Activated naive CD4-positive, alpha-beta T cell treated with anti-CD3 and anti-CD28 coated beads, Interleukin-2, amount 50 U/mL, for 24 hours (primary cell): ENCODE results near the gene GET3.
"Not testable (repeated sequence)": the region's sequence is repeated elsewhere in the genome, so short reads cannot be mapped to it uniquely, and the experiment has no call there.

Experiments
- H3K27ac Mint-ChIP-seq: one replicate; pipeline ENCODE4 v1.8.0; 2021; ENCODE audit warnings: mild to moderate bottlenecking, mixed read lengths
- H3K27me3 Mint-ChIP-seq: one replicate; pipeline ENCODE4 v1.8.0; 2021; ENCODE audit warnings: mixed read lengths
- H3K36me3 Mint-ChIP-seq: one replicate; pipeline ENCODE4 v1.8.0; 2021; ENCODE audit warnings: mixed read lengths
- H3K4me1 Mint-ChIP-seq: one replicate; pipeline ENCODE4 v1.8.0; 2021; ENCODE audit warnings: mixed read lengths
- H3K4me3 Mint-ChIP-seq: one replicate; pipeline ENCODE4 v1.8.0; 2021; ENCODE audit warnings: mild to moderate bottlenecking, mixed read lengths
- H3K9me3 Mint-ChIP-seq: one replicate; pipeline ENCODE4 v1.8.0; 2021; ENCODE audit warnings: mixed read lengths

Gene GET3

DNA sequence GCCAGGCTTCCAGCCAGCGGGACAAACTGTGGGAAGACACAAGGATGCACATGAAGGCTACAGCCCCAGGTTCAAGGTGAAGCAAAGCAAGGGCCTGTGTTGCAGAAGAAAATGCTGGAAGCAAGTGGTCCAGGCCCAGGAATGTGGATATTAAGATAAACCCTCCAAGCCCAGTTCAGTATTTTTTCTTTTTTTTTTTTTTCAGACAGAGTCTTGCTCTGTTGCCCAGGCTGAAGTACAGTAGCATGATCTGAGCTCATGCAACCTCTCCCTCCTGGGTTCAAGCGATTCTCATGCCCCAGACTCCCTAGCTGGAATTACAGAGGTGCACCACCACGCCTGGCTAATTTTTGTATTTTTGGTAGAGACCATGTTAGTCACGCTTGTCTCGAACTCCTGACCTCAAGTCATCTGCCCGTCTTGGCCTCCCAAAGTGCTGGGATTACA lies 59.9 kb downstream of the GET3 start:
- H3K9me3 Mint-ChIP-seq = no peaks in the 10 kb centered on the region
- no peaks in the 10 kb centered on the region for H3K27me3 Mint-ChIP-seq
- no peak overlapping the region for H3K27ac Mint-ChIP-seq
- peaks cover 2% of the 10 kb centered on the region for H3K36me3 Mint-ChIP-seq
- peaks cover 41% of the 10 kb centered on the region for H3K4me1 Mint-ChIP-seq
- no peak overlapping the region for H3K4me3 Mint-ChIP-seq

DNA sequence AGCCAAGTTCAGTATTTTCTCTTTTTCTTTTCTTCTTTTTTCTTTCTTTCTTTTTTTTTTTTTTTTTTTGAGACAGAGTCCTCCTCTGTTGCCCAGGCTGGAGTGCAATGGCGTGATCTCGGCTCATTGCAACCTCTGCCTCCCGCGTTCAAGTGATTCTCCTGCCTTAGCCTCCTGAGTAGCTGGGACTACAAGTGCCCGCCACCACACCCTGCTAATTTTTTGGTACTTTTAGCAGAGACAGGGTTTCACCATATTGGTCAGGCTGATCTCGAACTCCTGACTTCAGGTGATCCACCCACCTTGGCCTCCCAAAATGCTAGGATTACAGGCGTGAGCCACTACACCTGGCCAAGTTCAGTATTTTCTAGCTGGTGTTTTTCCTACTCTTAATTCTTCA lies 60.3 kb downstream of the GET3 start:
- H3K9me3 Mint-ChIP-seq, H3K36me3 Mint-ChIP-seq, H3K4me3 Mint-ChIP-seq, H3K27ac Mint-ChIP-seq, H3K27me3 Mint-ChIP-seq: not testable (repeated sequence)
- peaks cover 45% of the 10 kb centered on the region for H3K4me1 Mint-ChIP-seq
